SK-N-DZ (cell line): ENCODE measurements around the gene CNTNAP2.

Source experiments
- DNase-seq: peaks from one replicate; pipeline ENCODE4 v3.0.0-alpha.2; 2015; ENCODE audit warnings: low spot score

Gene CNTNAP2

DNA sequence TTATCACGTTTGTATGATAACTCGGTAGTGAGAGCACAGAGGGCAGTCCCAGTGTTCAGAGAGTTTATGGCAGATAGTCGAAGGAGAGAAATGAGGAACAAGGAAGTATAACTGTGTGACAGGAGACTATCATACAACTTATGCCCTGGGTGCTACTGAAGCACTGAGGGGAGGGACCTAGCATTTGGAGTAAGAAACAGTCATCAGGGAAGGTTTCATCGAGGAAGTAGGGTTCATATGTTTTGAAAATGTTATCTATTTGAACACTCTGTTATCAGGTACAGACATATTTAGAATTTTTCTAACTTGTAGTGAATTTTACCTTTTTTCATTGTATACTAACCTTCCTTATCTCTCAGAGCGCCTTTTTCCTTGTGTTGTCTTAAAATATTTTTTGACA lies 1259.6 kb downstream of the CNTNAP2 start:
- no peak for DNase-seq

DNA sequence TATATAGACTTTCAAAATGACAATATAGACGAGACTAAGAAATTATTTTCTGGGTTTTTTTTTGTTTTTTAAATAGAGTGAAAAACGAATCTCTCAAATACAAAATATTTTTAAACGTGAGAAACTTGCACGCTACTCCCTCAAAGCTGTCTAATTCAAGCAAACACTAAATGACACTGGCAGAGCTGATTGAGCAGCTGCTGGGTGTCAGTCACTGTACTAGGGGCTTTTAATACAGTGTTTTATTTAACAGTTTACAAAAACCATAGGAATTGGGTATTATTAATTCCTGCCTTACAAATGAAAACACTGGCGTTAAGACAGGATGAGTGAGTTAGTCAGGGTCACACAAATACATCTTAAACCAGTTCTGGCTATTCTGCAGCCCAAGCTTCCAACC lies 1264.3 kb downstream of the CNTNAP2 start:
- DNase-seq: no peak

DNA sequence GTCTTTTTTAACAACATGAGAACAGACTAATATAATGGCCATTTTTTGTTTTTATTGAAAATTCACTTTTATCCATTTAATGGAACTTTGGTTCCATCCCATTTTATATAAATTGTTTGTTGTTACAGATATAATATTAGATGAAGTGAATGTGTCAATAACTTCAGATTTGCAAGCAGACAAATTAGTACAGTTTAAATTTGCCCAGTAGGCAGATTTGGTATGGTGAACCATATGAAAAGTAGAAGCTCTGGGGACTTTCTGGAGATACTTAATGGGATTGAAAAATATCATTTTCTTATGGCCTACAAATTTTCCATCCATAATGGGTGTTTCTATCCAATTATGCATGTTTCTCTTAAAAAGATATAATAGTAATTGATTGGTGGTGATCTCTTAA lies 1277.7 kb downstream of the CNTNAP2 start:
- DNase-seq: no peak

DNA sequence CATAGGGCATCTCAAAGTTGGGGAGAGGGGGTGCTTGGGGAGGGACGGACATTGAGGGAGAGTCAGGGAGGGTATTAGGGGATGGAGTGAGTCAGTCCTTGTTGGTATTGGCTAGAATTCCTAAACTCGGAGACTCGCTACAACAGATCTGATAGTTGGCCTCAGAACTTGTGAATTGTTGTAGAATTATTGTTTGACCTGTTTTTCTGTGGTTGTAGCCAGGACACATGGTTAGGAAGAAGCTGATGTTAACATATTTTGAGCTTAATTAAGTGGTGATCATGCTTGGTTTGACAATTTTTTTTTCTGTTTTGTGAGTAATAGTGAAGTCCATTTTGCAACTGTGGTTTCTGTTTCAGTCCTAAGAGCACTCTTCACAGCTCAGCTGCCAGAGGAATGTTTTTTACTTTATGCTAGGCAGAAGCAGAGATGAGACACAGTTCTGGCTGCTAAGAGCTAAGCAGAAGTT lies 1283.7 kb downstream of the CNTNAP2 start:
- DNase-seq: no peak

DNA sequence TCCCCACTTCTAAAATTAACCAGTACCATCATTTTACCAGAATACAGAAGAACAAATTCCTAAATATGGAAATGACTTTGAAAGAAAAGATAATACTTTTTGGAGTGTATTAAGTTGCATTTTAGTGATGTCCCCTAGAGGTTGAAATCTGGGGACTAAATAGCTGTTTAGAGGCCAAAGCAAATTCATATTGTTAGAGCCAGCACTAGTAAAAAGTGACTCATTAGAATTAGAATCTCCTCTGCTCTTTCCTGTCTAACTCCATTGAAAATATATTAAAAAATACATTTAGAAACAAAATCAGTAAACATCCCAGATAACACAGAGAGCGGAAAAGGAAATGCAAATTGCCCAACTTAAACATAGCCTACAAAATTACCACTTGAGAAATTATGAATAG lies 1284.3 kb downstream of the CNTNAP2 start:
- no peak for DNase-seq

DNA sequence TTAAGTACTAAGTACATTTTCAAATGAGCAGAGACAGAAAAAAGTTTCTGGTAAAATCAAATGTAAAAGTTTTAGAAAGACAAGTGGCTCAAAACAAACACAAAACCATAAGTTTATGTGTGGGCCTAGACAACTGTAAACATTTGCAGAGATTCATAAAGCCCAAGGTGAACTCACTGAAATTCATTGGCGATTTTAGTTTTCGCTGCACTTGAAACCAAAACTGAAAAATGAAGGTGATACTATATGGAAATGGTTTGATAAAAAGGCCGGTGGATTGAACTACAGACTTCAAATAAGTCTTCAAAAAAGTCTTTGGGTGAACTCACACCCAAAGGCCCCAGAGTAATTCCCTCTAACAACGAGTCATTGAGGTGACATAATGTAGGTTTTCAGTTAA lies 1289.0 kb downstream of the CNTNAP2 start:
- no peak for DNase-seq

DNA sequence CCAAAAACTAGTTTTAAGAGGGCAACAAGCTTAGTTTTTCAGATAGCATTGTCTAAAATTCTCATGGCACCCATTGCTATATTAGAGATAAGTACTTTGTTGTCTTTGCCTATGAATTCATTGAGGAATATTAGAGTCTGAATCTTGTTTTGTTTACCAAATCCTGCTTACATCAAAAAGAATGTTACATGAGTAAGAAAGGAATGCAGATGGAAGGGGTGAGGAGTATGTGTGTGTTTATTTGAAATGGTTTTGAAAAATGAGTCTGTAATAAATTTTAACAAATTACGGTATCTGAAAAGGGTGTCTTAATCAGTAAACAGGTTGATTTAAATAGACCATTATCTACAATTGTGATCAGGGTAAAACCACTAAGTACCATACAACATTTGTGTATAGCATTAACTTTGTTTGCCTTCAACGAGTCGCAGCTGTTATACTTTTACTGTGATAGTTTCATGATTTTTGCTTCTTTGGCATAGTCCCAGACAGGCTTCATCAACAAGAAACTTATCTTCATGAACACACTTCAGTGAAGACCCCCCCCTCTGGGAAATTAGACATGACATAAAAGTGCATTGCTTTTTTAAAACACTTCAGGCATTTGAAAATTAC lies 1290.0 kb downstream of the CNTNAP2 start:
- DNase-seq: no peak

DNA sequence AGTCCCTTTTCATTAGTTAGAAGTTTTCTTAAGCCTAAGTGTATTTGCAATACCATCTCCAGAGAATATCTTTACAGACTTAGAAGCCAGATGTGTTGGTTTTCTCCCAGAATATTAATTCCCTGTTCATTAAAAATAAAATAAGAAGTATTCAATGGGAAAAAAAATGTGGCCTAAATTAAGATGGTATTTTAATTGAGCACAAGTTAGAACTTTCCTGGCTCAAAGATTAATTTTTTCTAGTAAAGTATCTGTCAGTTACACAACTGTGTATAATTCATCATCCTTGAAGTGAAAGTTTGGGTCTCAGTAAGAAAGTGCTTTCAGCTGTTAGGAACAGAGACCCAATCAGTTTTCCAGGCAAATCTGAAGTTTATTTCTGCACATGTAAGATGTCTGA lies 1294.5 kb downstream of the CNTNAP2 start:
- no peak for DNase-seq

DNA sequence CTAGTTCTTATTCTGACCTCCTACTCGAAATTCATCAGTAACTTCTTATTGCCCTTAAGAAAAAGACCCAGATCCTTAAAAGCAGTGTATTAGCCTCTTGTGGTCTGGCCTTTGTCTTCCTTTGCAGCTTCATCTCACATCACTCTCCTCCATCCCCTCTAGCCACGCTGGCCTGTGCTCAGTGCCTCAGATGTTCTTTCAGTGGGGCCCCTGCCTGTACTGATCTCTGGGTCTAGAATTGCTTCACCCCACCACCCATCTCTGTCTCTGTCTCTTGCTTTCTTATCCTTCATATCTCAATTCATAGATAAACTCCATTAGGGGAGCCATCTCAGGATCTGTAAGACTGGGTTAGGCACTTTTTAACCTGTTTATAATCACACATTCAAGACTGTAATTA lies 1295.5 kb downstream of the CNTNAP2 start:
- peak; percentile 49 for DNase-seq

DNA sequence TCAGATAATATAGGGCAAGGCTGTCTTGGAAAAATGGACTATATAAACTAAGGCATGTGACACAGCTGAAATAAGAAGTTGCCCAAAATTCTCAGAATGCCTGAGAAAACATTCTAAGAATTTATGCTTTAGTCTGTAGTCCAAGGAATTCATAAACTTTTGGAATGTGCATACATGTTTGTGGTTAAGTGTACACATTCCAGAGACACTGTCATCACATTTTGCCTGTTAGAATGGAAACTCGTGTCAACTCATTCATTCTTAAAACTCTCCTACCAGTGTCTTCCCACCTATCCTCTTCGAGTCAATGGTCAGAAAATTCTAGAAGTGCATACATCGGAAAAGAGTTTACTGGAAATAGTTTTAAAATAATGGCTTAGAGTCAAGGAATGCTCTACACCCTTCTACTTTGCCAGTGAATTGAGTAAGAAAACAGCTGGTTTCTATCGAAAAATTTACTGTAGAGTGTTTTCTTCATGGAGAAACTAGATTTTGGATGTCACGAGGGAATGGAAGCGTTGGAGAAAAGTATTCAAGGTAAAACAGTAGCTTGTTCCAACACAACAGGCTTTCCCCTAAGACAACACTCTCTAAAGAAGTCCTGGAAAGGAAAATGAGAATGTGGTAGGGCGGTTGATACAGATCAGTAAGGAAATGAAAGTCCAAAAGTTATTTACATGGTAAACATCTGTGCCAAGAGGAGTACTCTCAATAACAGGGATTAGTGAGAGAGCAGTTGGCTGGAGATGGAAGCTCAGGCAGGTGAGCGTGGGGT lies 1296.4 kb downstream of the CNTNAP2 start:
- no peak for DNase-seq

DNA sequence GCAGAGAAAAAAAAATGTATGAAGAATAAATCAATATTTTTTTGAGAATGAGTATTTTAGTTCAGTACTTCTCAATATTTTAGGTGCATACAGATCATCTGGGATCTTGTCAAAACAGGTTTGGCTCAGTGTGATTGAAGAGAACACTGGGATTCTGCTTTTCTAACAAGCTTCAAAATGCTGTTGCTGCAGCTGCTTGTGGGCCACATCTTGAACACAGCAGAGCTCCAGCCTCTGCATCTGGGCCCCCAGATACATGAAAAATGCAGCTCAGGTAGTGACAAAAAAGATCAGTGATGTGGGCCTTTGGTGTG lies 1296.9 kb downstream of the CNTNAP2 start:
- no peak for DNase-seq

DNA sequence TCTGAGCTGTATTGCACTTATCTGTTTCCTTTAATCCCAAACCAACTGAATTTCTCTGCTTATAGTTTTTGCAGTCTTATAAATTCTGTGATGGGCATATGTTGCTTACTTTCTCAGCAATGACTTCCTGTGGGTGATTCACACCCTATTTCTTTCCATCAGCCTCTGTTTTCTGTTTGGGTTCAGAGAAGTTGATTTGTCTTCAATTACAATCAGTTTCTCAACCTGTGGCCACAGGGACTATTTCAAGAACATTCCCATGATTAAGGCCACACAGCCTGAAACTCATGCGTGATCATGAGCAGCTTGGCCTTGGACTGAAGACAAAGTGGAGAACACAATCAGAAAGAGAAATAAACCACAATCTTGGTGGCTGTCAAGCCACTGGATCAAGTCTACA lies 1299.4 kb downstream of the CNTNAP2 start:
- no peak for DNase-seq

DNA sequence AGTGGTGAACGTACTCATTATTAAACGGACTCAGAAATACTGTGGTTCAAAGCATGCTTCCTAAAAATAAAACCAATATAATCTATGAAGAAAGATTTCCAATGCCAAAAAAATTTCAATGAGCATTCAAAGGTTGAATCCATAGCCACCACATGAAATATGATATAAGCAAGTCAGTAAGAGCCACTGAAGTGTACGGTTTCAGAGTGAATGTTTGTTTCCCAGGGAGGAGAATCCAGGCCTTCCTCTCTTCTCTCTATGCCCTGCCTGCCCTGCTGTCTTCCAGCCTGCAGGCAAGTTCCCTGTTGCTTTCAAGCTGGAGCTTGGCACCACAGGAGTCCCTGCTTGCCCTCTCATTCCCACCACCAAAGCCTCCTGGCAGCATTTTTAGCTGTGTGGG lies 1302.4 kb downstream of the CNTNAP2 start:
- no peak for DNase-seq

DNA sequence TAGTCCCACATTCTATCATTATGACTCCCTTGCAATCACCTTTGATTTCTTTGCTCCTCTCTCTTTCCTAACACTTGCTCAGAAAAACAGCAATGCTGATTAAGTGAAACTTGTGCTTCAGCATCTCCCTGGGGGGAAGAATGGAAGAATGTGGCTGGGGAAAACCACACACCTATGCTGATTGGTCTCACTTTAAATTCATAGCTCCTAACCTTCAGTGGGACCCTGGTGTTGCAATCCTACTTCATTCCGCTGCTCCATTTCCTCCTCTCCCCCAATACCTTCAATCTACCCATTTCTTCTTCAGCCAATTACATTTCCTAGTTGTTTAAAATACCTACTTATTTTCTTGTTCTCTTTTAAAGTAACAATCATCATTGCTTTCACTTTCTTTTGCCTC lies 1307.3 kb downstream of the CNTNAP2 start:
- no peak for DNase-seq

DNA sequence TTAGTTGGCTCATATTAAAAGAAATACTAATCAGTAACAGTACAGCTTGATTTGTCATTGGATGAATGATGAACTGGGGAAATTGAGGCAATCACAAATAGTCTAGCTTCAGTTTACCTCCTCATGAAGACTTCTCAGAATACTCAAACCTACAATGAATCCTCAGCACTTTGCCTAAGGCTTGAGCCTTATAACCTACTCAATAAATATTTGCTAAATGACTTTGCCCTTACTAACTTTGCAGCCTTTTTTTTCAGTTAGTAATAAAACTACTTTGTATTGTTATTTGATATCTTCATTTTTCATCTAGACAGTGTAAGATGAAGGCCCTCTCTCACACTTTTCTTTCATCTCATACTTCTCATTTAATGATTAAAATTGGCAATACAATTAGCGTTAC lies 1311.5 kb downstream of the CNTNAP2 start:
- DNase-seq: no peak

DNA sequence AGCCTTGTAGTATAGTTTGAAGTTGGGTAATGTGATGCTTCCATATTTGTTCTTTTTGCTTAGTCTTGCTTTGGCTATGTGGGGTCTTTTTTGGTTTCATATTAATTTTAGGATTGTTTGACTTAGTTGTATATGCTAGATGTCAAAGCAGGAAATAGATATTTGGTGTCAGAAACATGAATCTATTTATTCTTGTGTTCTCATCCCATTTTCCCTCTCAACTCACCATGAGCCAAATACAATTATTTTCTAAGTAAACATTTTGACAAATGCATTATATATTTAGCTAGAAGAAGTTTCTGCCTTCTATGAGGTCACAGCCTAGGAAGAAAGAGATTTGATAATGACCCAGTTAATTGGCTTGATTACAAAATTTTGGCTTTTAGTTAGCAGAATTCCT lies 1313.4 kb downstream of the CNTNAP2 start:
- DNase-seq: no peak

DNA sequence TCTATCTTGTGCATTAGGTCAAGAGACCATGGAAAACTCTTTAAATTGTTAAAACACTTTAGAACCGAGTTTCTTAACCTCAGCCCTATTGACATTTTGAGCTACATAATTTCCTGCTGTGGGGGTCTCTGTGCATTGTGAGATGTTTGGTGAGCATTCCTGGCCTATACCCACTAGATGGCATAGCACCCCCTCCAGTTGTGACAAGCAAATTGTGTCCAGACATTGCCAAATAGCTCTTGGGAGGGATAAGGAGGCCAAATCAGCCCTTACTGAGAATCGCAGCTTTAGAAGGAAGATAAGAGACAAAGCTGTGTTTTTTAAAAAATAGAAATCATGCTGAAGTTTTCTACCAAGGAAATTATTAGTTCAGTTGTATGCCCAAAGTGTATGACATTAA lies 1315.5 kb downstream of the CNTNAP2 start:
- DNase-seq: peak; percentile 74

DNA sequence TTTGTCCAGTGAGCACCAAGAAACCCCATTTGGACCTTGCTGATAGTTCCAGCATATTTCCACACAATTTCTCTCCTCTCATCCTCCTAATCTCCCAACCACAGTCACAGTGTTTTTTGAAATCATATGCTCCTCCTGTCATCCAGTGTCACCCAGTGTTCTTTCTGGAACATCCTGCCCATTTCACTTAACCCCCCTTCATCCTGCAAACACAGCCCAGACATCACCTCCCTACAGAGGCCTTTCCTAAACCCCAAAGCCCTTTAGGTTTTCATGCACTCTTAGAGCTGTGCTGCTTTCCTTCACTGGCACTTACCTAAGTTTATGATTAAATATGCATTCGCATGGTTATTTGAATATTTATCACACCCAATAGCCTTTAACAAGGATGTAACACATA lies 1316.0 kb downstream of the CNTNAP2 start:
- DNase-seq: no peak

DNA sequence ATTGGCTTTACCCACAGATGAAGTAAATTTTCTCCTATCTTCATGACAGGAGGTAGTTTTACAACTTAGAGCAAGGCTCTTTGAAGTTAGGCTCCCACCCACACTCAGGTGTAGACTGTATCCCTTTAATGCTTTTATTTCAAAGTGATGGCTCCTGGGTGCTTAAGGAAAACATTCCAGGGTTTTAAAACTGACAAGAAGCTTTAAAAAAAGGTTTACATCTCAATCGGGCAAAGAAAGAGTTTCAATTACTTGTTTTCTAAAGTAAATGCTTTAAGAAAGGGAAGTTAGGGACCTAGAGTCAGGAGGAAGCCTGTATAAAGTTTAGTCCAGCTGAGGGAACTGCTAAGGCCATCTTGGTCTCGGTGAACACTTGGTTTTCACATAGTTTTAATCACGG lies 1320.1 kb downstream of the CNTNAP2 start:
- no peak for DNase-seq

DNA sequence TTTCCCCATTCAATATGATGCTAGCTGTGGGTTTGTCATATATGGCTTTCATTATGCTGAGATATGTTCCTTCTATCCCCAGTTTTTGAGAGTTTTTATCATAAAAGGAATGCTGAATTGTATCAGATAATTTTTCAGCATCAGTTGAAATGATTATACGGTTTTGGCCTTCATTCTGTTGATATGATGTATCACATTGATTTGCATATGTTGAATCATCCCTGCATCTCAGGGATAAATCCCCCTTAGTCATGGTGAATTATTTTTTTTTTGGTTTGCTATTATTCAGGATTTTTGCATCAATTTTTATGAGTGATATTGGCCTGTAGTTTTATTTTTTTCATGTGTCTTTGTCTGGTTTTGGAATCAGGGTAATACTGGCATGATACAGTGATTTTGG lies 1321.6 kb downstream of the CNTNAP2 start:
- no peak for DNase-seq

DNA sequence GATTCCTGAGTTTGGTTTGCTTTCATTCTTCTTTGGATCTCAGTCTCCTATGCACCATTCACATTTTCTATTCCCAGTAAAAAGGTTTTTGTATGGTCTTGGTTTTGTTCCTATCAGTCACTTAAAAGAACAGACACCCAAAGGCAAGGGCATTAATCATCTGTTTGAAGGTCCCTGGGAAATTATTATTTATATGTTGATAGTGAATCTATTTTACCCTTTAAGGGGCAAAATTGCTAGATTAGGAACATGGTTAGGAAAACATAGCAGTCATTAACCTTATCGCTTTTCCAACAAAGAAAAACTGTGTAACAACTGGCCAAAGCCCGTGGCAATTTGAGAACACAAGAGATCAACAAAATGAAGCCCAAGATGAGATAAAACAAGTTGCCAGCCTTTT lies 1327.3 kb downstream of the CNTNAP2 start:
- DNase-seq: no peak

DNA sequence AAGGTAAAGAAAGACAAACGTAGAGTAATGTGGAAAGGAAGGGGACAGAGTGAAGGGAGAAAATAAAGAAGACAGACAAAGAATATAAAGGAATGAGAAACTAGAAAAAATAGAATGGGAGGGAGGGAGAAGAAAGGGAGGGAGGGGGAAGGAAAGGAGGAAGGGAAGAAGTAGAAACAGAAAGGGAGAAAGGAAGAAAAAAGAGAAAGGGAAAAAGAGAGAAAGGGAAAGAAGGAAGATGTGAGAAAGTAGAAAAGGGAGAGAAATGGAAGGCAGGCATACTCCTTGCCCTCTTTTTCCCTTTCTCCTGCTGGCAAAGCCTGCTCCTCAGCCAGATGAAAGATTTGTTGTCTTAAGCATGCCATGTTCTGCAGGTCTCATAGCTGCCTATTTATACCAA lies 1336.2 kb downstream of the CNTNAP2 start:
- no peak for DNase-seq

DNA sequence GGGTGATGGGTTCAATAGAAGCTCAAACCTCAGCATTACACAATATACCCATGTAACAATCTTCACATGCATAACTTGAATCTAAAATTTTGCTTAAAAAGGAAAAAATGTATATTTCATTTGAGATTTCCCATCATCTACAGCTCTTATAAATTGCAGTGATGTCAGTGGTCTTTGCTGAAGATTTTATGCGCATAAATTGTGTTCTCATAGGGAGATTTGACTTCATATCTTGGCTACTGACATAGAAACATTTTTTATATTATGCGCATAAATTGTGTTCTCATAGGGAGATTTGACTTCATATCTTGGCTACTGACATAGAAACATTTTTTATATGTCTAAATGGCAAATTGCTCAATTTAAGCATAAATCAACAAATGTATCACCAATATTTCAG lies 1348.6 kb downstream of the CNTNAP2 start:
- DNase-seq: no peak

DNA sequence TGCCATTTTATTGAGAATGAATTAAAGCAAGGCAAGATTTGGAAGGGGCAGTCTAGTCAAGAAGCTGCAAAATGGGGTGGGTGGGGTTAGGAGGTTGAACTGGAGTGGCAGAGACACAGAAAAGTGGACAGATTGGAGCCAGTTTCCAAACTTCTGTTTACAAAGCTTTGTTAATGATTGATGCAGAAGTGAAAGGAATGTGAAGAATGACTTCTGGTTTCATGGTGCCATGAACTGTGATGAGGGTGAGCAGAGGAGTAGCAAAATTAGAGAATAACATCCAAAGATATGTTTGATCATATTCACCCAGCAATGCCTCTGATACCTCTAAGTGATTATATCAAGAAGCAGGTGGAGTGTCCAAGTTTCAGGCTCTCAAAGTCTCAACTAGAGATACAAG lies 1356.0 kb downstream of the CNTNAP2 start:
- DNase-seq: no peak
